DND-41 (cell line): ENCODE data around the gene NPC1L1.

Experiments
- EZH2 ChIP-seq: IDR thresholded peaks from 3 replicates; pipeline ENCODE4 v1.6.1; 2012; ENCODE audit warnings: borderline replicate concordance, low read depth, mild to moderate bottlenecking, moderate library complexity, low read length, inconsistent platforms; ENCODE audit not compliant: severe bottlenecking
- TF ChIP-seq, protein P1 (sequence below): IDR thresholded peaks from 2 replicates; pipeline ENCODE4 v1.5.1; 2012; ENCODE audit warnings: borderline replicate concordance, low read length, moderate library complexity, mild to moderate bottlenecking; ENCODE audit not compliant: poor library complexity, severe bottlenecking; ENCODE audit errors: extremely low read depth

DNA sequence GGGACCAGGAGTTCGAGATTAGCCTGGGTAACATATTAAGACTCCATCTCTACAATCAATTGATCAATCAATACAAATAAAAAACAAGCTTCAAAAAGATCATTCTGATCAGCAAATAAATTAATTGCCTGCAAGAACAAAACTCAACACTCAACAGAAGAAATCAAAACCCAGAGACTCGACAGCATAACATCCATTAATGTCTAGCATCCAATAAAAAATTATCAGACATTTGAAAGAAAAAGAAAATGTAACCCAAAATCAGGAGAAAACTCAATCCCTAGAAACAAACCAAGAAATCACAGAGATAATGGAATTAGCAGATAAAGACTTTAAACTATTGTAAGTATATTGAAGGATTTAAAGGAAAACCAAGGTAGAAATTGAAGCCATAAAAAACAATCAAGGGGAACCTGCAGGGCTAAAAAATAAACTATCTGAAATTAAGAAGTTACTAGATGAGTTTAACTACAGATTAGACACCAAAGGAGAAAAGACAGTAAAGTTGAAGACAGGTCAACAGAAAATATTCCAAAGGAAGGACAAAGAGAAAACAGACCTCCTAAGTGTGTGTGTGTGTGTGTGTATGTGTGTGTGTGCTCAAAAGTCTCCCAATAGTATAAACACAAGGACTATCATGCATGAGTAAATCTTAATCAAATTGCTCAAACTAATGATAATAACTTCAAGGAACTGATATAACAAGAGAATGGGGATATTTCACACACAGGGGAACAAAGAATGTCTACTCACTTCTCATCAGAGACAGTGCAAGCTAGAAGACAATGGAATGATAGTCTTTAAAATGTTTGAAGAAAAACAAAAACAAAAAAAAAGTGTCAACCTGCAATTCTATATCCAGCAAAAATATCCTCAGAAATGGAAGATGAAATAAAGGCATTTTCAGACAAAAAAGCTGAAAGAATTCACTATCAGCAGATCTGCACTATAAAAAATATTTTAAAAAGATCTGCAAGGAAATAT lies 58.3 kb downstream of the NPC1L1 start:
- TF ChIP-seq, protein P1, sequence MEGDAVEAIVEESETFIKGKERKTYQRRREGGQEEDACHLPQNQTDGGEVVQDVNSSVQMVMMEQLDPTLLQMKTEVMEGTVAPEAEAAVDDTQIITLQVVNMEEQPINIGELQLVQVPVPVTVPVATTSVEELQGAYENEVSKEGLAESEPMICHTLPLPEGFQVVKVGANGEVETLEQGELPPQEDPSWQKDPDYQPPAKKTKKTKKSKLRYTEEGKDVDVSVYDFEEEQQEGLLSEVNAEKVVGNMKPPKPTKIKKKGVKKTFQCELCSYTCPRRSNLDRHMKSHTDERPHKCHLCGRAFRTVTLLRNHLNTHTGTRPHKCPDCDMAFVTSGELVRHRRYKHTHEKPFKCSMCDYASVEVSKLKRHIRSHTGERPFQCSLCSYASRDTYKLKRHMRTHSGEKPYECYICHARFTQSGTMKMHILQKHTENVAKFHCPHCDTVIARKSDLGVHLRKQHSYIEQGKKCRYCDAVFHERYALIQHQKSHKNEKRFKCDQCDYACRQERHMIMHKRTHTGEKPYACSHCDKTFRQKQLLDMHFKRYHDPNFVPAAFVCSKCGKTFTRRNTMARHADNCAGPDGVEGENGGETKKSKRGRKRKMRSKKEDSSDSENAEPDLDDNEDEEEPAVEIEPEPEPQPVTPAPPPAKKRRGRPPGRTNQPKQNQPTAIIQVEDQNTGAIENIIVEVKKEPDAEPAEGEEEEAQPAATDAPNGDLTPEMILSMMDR = no peak
- no peak for TF ChIP-seq EZH2
